Measurements from ENCODE around the gene DIAPH2. TPM values are rescaled to one million over a fixed set of nuclear protein-coding genes. Genes with fewer than 3 reads are reported as not detected.
A peak's percentile ranks its signal among the peaks of the same experiment; 100 is the strongest.

Gene DIAPH2
- total and polyA plus RNA-seq, 2 of the 13 experiments (the other 11 are each of a cell fraction or from before 2014, with no cell fraction given) = 2.1 to 8.5 TPM

DNA sequence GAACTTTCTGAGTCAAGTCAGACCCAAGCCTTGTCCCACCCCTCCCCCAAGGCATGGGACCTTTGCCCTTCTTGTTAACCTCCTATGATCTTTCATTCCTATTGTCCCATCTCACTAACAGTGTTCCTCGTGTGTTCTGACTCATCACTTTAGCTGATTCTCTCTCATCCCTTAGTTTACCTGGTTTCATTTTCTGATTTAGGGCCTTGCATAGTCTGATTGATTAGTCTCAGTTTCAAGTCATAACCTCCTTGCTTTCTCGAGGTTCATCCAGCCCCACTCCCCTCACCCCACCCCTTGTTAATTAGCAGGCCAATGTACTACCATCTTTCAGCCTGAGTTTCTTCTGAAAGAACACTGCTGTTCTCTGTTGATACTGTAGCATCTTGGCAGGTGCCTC, 716.5 kb downstream of the DIAPH2 start:
- Histone ChIP-seq H4K20me1 (ENCODE audit: insufficient read depth, low read length) (no peaks in the 10 kb centered on the region), H3K9ac (ENCODE audit: insufficient read depth, low read depth, low read length) (no peak overlapping the region), H3K9me3 (ENCODE audit: low read length) (no peaks in the 10 kb centered on the region), H3K4me1 (ENCODE audit: insufficient read depth, low read length) (0 out of 2 replicates have a peak, but pooled peaks cover 9% of the 10 kb centered on the region), H2AFZ (ENCODE audit: low read length) (no peak overlapping the region), H3K27me3 (ENCODE audit: control insufficient read depth in 1 of 2, insufficient read depth in 2 of 2, low read length in 2 of 2) (no peaks in the 10 kb centered on the region), H3K4me3 (replicated peaks in 1 of 3; ENCODE audit: insufficient read depth in 1 of 3, low read depth in 2 of 3, low read length in 3 of 3) (no peak overlapping the region), H3K4me2 (ENCODE audit: low read depth, low read length) (no peak overlapping the region), H3K79me2 (ENCODE audit: insufficient read depth, low read length) (no peaks in the 10 kb centered on the region), H3K27ac (ENCODE audit: extremely low read length, insufficient read depth, low read length) (no peak overlapping the region), H3K36me3 (replicated peaks in 1 of 2; ENCODE audit: control insufficient read depth in 1 of 2, insufficient read depth in 2 of 2, low read length in 2 of 2) (no peaks in the 10 kb centered on the region)
- 59% methylated on average over 2 of the region's 2 CpGs for WGBS (ENCODE audit: low lambda C conversion rate)
- intact Hi-C loops (cut with micrococcal nuclease; ENCODE audit: unreplicated experiment) (no loop called here), in situ Hi-C loops (cut with HindIII; ENCODE audit: extremely low pct_ligation_motif_present, low pct_unique_long_range_greater_than_20kb) (no loop called here)
- no peak for ATAC-seq
- POLR2A ChIA-PET = no interaction called here
- TF ChIP-seq MAFF (IDR thresholded peaks at IDR 0.05; ENCODE audit: low read depth, low read length) (peak; percentile 14; the same call in 1 of the 2 replicates), SIX4 (CRISPR knock-in tag; IDR thresholded peaks at IDR 0.05) (no peak), ZNF709 (CRISPR knock-in tag; IDR thresholded peaks at IDR 0.05) (no peak), MXD1 (CRISPR knock-in tag; IDR thresholded peaks at IDR 0.05) (no peak), RBM22 (optimal IDR thresholded peaks at IDR 0.05; ENCODE audit: low read length) (no peak), KLF9 (CRISPR knock-in tag; IDR thresholded peaks at IDR 0.05; ENCODE audit: low read depth) (no peak), ZBTB39 (CRISPR knock-in tag; IDR thresholded peaks at IDR 0.05) (no peak), HCFC1 (IDR thresholded peaks at IDR 0.05; ENCODE audit: low read depth, low read length) (no peak), FOXP4 (CRISPR knock-in tag; IDR thresholded peaks at IDR 0.05) (no peak), EEA1 (CRISPR knock-in tag; IDR thresholded peaks at IDR 0.05; ENCODE audit: borderline replicate concordance) (no peak), ZNF281 (CRISPR knock-in tag; IDR thresholded peaks at IDR 0.05; ENCODE audit: borderline replicate concordance) (peak; percentile 19; the same call in 1 of the 2 replicates), PCBP1 (IDR thresholded peaks at IDR 0.05; ENCODE audit: borderline replicate concordance, low read depth, low read length) (no peak), ZKSCAN8 (CRISPR knock-in tag; IDR thresholded peaks at IDR 0.05; ENCODE audit: borderline replicate concordance) (no peak)
- TF ChIP-seq, protein P1, sequence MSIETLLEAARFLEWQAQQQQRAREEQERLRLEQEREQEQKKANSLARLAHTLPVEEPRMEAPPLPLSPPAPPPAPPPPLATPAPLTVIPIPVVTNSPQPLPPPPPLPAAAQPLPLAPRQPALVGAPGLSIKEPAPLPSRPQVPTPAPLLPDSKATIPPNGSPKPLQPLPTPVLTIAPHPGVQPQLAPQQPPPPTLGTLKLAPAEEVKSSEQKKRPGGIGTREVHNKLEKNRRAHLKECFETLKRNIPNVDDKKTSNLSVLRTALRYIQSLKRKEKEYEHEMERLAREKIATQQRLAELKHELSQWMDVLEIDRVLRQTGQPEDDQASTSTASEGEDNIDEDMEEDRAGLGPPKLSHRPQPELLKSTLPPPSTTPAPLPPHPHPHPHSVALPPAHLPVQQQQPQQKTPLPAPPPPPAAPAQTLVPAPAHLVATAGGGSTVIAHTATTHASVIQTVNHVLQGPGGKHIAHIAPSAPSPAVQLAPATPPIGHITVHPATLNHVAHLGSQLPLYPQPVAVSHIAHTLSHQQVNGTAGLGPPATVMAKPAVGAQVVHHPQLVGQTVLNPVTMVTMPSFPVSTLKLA (IDR thresholded peaks at IDR 0.05) = no peak
- no peak for FAIRE-seq
- BruUV-seq (replicated peaks) = no TSS peak
- CTCF ChIA-PET (ENCODE audit: low intra/inter-chr PET ratio, low total read pairs) = no interaction called here
- peak; percentile 1 for DNase-seq (ENCODE audit: low spot score)

Data from HepG2 (cell line).